ENCODE results near the gene PRPF6. TPM values are rescaled to one million over a fixed set of nuclear protein-coding genes. Genes with fewer than 3 reads are reported as not detected.

The PRPF6 gene
- total RNA-seq, 1 donor from 2014 or later = 46.8 TPM

DNA sequence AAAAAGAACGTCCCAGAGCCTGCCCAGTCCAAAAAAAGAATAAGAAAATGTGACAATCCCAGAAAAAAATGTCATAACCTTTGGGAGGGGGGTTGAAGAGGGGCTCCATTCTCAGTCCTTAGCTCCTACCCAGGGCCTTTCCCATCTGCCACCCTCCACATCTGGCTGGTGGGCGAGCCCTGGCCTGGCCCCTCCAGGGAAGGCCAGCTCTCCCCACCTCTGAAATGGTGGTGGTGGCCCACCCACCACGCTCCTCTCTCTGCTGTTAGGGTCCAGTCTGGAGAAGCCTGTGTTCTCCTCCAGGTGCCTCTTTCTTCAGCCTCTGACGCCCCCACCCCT lies 98.0 kb downstream of the PRPF6 start:
- peaks cover 46% of the 10 kb centered on the region for H3K4me1 ChIP-seq
- TF ChIP-seq, protein P1, sequence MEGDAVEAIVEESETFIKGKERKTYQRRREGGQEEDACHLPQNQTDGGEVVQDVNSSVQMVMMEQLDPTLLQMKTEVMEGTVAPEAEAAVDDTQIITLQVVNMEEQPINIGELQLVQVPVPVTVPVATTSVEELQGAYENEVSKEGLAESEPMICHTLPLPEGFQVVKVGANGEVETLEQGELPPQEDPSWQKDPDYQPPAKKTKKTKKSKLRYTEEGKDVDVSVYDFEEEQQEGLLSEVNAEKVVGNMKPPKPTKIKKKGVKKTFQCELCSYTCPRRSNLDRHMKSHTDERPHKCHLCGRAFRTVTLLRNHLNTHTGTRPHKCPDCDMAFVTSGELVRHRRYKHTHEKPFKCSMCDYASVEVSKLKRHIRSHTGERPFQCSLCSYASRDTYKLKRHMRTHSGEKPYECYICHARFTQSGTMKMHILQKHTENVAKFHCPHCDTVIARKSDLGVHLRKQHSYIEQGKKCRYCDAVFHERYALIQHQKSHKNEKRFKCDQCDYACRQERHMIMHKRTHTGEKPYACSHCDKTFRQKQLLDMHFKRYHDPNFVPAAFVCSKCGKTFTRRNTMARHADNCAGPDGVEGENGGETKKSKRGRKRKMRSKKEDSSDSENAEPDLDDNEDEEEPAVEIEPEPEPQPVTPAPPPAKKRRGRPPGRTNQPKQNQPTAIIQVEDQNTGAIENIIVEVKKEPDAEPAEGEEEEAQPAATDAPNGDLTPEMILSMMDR (IDR thresholded peaks at IDR 0.05; ENCODE audit: borderline replicate concordance) = no peak
- no peak for DNase-seq
- H3K9me3 ChIP-seq (replicated peaks) = no peaks in the 10 kb centered on the region
- peaks cover 3% of the 10 kb centered on the region for H3K27me3 ChIP-seq (ENCODE audit: low read depth)
- peak overlapping the region; percentile 85 for H3K27ac ChIP-seq (replicated peaks)
- intact Hi-C loops (cut with micrococcal nuclease) = no loop called here
- H3K36me3 ChIP-seq = peaks cover under 1% of the 10 kb centered on the region
- peak overlapping the region; percentile 90 for H3K4me3 ChIP-seq

DNA sequence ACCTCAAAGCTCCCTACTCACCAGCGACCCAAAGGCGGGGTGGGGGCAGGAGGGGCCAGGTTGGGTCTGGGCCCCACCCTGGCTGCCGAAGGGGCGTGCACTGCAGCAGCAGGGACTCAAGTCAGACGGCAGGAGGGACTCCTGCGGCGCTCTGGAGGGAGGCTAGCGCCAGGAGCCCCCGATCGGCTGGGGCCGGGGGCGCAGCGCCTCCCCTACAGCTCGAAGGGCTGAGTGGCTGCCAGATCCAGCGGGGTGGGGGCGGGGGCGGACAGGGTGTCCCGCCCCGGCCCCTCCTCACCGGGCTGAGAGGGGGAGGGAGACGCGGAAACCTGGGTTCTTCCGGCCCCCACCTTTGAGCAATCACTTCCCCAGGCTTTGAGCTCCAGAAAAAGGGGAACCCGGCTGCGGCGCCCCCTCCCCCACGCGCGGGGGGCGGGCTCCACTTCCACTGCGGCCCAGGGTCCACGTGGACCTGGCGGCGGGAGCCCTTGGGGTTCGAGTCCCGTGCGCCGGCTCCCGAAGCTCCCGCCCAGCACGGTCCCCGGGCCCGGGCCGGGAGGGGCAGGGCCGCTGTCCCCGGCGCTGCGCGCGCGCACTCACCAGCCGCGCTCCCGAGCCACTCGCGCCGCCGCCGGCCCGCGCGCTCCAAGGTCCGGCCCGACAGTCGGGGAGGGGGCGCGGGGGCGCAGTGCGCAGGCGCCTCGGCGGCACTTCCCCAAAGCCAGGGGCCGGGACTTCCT lies 98.5 kb downstream of the PRPF6 start, which contains the start of gene RGS19:
Gene RGS19 (minus strand): TSS at position 246 of the 740 bp plus-strand sequence. CDS start 2,632 bp downstream, outside the sequence.
- H3K9me3 ChIP-seq (replicated peaks) = no peaks in the 10 kb centered on the region
- H3K27me3 ChIP-seq (ENCODE audit: low read depth) = peaks cover 8% of the 10 kb centered on the region
- peak; percentile 84 for DNase-seq
- H3K27ac ChIP-seq (replicated peaks) = peak within 1 kb of the TSS; percentile 85
- no peaks in the 10 kb centered on the region for H3K36me3 ChIP-seq
- intact Hi-C loops (cut with micrococcal nuclease) = no loop called here
- TF ChIP-seq, protein P1 (IDR thresholded peaks at IDR 0.05; ENCODE audit: borderline replicate concordance) = no peak
- peak within 1 kb of the TSS; percentile 90 for H3K4me3 ChIP-seq
- H3K4me1 ChIP-seq = peaks cover 51% of the 10 kb centered on the region

DNA sequence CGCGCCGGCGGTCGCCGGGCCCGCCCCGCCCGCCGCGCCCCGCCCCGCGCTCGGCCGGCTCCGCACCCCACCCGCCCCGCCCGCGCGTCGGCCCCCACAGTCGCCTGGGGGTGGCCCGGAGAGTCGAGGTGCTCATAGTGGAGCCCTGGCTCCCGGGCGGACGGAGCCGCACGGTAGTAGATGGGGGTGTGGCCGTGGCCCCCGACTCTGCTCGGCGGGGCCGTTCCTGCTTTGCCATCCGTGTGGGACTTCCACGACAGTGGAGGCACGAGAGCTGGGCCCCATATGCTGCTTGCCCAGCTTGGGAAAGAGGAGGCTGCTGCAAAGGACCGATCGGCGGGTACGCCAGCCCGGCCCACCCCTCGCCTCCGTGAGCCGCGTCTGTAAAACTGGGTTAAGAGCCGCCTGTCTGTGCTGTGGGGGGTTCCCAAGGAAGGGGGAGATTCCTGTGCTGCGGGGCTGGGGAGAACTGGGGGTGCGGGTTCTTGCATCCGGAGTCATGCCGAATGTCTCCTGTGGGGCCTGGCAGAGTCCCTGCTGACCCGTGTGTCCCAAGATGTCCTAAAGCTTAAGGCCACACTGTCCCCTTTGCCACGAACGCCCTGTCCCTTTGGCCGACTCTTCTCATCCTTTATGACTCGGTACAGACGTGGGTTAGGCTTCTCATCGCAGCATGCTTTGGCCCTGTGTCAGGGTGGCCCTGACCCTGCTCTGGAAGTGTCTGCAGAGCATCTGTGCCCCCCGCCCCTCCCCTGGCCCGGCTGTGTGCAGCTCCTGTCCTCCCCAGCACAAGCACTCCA lies 99.3 kb downstream of the PRPF6 start, which contains the start of gene OPRL1:
Gene OPRL1 (plus strand): TSS at position 70 of the 800 bp plus-strand sequence. CDS start 12,639 bp downstream, outside the sequence.
- Histone ChIP-seq H3K36me3 (no peaks in the 10 kb centered on the region), H3K4me3 (peak within 1 kb of the TSS; percentile 90), H3K9me3 (replicated peaks) (no peaks in the 10 kb centered on the region), H3K4me1 (peaks cover 54% of the 10 kb centered on the region), H3K27ac (replicated peaks) (peak within 1 kb of the TSS; percentile 85), H3K27me3 (ENCODE audit: low read depth) (peaks cover 16% of the 10 kb centered on the region)
- TF ChIP-seq, protein P1 (IDR thresholded peaks at IDR 0.05; ENCODE audit: borderline replicate concordance) = no peak
- intact Hi-C loops (cut with micrococcal nuclease) = no loop called here
- DNase-seq = no peak

DNA sequence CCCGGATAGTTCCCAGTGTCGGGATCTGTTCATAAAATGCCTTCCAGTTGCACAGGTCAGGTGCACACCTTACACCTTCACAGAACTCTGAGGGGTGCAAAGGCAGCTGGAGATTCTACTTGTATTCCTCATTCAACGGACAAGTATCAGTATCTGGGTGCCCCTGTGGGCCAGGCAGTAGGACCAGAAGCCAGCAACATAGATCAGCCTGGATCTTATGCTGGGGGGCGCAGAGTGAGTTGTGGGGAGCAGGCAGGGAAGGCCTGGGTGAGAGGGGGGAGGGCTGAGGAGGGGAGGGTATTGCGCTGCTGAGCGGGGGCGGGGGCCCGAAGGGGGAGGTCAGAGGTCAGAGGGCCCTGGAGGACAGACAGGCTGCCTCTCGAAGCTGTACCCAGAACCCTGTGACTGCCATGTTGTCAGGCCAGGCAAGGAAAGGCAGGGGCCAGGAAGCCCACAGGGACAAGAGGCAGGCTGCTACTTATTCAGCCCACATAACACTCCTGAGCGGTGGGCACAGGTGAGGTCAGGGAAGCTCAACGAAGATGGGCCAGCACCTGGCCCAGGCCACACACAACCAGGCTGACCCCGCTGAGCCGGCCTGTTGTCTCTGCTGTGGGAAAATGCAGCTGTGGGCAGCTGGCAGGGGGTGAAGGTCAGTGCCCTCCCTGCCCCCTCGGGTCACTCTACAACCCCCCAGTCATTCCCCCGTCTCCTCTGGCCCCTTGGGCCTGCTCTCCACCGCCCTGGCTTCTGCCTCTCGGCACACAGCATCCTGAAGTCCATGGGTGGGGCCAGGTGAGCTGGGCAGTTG lies 100.1 kb downstream of the PRPF6 start:
- intact Hi-C loops (cut with micrococcal nuclease) = no loop called here
- TF ChIP-seq, protein P1 (IDR thresholded peaks at IDR 0.05; ENCODE audit: borderline replicate concordance) = no peak
- Histone ChIP-seq H3K27me3 (ENCODE audit: low read depth) (peaks cover 24% of the 10 kb centered on the region), H3K9me3 (replicated peaks) (no peaks in the 10 kb centered on the region), H3K4me1 (peaks cover 54% of the 10 kb centered on the region), H3K27ac (replicated peaks) (peak overlapping the region; percentile 85), H3K4me3 (peak overlapping the region; percentile 90), H3K36me3 (no peaks in the 10 kb centered on the region)
- DNase-seq = no peak

DNA sequence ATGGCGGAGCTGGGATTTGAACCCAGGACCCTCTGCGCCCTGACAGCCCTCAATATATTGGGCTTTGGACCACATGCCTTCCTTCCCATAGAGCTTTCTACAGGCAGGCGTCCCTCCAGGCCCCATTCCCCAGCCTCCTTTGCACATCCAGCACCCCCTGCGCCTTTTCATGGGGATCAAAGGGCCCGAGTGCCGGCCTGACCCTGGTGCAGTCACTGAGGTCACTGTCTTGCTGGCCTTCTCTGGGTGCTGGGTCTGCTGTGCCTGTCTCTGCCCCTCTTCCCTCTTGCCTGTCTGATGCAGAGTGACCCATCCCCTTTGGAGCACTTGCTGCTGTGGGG lies 100.7 kb downstream of the PRPF6 start:
- H3K9me3 ChIP-seq (replicated peaks) = no peaks in the 10 kb centered on the region
- H3K4me3 ChIP-seq = no peak overlapping the region
- no peak overlapping the region for H3K27ac ChIP-seq (replicated peaks)
- intact Hi-C loops (cut with micrococcal nuclease) = no loop called here
- H3K27me3 ChIP-seq (ENCODE audit: low read depth) = peaks cover 30% of the 10 kb centered on the region
- DNase-seq = no peak
- TF ChIP-seq, protein P1 (IDR thresholded peaks at IDR 0.05; ENCODE audit: borderline replicate concordance) = no peak
- no peaks in the 10 kb centered on the region for H3K36me3 ChIP-seq
- H3K4me1 ChIP-seq = peaks cover 54% of the 10 kb centered on the region

All from left ventricle myocardium inferior (tissue), 1 donor.